Measurements from ENCODE around the gene ELAPOR2.
"Not testable (repeated sequence)": the region's sequence is repeated elsewhere in the genome, so short reads cannot be mapped to it uniquely, and the experiment has no call there.

ELAPOR2 gene, protein sequence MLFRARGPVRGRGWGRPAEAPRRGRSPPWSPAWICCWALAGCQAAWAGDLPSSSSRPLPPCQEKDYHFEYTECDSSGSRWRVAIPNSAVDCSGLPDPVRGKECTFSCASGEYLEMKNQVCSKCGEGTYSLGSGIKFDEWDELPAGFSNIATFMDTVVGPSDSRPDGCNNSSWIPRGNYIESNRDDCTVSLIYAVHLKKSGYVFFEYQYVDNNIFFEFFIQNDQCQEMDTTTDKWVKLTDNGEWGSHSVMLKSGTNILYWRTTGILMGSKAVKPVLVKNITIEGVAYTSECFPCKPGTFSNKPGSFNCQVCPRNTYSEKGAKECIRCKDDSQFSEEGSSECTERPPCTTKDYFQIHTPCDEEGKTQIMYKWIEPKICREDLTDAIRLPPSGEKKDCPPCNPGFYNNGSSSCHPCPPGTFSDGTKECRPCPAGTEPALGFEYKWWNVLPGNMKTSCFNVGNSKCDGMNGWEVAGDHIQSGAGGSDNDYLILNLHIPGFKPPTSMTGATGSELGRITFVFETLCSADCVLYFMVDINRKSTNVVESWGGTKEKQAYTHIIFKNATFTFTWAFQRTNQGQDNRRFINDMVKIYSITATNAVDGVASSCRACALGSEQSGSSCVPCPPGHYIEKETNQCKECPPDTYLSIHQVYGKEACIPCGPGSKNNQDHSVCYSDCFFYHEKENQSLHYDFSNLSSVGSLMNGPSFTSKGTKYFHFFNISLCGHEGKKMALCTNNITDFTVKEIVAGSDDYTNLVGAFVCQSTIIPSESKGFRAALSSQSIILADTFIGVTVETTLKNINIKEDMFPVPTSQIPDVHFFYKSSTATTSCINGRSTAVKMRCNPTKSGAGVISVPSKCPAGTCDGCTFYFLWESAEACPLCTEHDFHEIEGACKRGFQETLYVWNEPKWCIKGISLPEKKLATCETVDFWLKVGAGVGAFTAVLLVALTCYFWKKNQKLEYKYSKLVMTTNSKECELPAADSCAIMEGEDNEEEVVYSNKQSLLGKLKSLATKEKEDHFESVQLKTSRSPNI

DNA sequence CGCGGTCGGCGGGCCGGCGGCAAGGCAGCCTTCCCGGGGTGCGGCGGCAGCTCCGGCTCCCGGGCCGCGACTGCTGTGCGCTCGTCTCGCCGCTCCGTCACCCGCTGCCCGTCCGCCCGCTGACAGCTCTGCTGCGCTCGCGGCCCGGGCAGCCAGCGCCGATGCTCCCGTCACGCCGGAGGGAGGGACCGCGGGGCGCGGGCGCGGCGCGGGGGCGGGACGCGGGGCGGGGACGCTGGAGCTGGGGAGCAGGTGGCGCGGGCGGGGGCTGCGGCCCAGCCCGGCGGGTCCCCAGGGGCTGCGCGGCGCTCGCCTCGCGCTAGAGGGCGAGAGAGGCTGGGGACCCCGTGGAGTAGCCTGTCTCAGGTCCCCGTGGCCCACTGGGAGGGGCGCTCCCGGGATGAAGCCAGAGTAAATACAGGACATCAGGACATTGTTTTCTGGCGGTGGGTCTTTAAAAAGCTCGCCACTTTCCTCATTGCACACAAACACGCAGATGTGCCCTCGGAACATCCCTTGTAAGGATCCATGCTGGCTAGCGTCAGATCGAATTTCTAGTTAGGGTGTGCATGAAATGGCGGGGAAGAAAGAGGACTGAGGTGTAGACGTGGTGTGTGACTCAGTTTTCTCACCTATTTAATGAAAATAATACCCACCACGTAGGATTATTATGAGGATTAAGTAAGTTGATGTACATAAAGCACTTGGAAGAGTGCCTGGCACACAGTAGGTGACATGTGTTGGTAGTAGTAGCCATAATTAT is at the start of gene ELAPOR2:
Gene ELAPOR2, minus strand, starts transcription at position 130 of the 763 bp plus-strand sequence. CDS start 141 bp downstream, outside the sequence.
- peak; percentile 72 for DNase-seq (ENCODE audit: low read depth)

GRCh38 chr7:87107949-87108776 is 48.7 kb upstream of the ELAPOR2 start:
- no peak for DNase-seq (ENCODE audit: low read depth)

DNA sequence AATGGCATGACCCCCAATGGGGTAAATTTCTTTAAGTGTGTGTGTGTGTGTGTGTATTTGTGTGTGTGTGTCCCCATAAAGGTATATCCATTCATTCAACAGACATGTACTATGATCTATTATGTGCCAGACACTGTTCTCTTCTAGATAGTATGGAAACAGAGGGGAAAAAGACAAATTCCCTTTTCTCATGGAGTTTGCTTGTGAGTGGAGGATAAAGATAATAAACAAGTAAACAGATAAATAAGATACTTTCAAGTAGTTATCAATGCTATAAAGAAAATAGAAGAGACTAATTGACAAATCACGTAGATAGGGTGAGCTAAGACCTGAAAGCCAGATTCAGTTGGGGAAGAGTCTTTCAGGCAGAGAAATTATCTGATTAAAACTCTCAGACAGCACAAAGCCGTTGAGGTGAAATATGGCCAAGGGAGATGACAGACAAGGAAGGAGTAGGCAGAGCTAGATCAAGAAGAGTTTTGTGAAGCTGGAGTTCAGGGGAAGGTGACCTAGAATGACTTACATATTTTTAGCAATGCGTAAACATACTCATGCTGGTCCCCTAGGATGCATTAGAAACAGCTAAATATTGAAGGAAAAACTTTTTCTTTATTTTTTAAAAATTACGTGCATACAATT is 47.6 kb upstream of the ELAPOR2 start:
- DNase-seq (ENCODE audit: low read depth): no peak

DNA sequence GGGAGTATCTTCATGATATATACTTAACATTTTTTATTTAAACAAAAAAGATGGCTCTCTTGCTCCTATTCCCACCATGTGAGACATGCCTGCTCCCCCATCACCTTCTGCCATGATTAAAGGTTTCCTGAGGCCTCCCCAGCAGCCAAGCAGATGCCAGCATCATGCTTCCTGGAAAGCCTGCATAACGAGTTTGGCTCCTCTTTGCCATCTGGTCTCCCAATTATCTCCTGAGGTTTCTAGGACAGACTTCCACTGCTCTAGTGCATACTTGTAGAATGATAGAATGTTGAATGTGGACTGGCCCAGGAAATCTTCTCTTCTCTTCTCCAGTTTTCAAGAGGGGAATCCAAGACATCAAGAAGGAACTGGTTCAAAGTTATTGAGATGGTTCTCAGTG is 45.9 kb upstream of the ELAPOR2 start:
- DNase-seq (ENCODE audit: low read depth): no peak

- DNase-seq (ENCODE audit: low read depth): no peak
Measured at GRCh38 chr7:87100326-87100725, 40.9 kb upstream of the ELAPOR2 start.

DNA sequence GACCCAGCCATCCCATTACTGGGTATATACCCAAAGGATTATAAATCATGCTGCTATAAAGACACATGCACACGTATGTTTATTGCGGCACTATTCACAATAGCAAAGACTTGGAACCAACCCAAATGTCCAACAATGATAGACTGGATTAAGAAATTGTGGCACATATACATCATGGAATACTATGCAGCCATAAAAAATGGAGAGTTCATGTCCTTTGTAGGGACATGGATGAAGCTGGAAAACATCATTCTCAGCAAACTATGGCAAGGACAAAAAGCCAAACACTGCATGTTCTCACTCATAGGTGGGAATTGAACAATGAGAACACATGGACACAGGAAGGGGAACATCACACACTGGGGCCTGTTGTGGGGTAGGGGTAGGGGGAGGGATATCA is 37.9 kb upstream of the ELAPOR2 start:
- DNase-seq (ENCODE audit: low read depth): not testable (repeated sequence)

- DNase-seq (ENCODE audit: low read depth): no peak
Measured at GRCh38 chr7:87094322-87094721, 34.9 kb upstream of the ELAPOR2 start.

DNA sequence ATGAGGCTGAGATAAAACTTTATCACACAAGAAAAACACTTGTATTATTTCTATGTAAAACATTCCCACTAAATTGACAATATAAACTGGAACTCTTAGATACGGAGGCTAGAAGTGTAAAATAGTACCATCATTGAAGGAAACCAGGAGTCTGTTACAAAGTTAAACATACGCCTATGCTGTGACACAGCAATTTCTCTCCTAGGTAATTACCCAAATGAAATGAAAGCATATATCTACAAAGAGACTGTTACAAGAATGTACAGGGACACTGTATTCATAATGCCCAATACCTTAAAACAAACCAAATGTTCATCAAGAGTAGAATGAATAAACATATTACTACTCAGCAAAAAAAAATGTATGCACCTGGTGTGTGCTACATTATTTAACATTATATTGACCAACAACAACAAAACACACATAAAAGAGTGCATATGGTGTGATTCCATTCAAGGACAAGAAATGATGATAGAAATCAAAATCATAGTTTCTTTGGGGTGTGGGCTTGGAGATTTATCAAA is 33.2 kb upstream of the ELAPOR2 start:
- DNase-seq (ENCODE audit: low read depth): no peak

GRCh38 chr7:87091487-87092066 is 32.1 kb upstream of the ELAPOR2 start:
- DNase-seq (ENCODE audit: low read depth): no peak

- DNase-seq (ENCODE audit: low read depth): no peak
Measured at GRCh38 chr7:87083865-87084519, 24.5 kb upstream of the ELAPOR2 start.

DNA sequence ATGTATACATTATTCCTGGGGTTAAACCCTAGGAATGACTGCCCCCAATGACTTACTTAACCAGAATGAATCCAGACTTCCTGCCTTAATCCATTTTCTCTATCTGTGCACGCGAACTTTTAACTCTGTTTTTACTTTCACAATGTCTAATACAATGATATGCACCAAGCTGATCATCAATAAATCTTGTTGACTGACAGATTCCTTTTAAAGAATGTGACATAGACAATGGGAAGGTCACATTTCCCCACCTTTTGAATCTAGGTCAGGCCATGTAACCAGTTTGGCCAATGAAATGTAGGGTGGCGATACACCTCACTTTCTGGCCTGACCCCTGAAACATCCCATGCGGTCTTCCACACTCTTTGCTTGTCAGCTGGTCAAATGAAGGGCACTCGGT is 23.2 kb upstream of the ELAPOR2 start:
- no peak for DNase-seq (ENCODE audit: low read depth)

- DNase-seq (ENCODE audit: low read depth): no peak
Measured at GRCh38 chr7:87075671-87076404, 16.4 kb upstream of the ELAPOR2 start.

GRCh38 chr7:87067788-87068187 is 8.3 kb upstream of the ELAPOR2 start:
- no peak for DNase-seq (ENCODE audit: low read depth)

- DNase-seq (ENCODE audit: low read depth): no peak
Measured at GRCh38 chr7:87060288-87060537, 759 bp upstream of the ELAPOR2 start.

DNA sequence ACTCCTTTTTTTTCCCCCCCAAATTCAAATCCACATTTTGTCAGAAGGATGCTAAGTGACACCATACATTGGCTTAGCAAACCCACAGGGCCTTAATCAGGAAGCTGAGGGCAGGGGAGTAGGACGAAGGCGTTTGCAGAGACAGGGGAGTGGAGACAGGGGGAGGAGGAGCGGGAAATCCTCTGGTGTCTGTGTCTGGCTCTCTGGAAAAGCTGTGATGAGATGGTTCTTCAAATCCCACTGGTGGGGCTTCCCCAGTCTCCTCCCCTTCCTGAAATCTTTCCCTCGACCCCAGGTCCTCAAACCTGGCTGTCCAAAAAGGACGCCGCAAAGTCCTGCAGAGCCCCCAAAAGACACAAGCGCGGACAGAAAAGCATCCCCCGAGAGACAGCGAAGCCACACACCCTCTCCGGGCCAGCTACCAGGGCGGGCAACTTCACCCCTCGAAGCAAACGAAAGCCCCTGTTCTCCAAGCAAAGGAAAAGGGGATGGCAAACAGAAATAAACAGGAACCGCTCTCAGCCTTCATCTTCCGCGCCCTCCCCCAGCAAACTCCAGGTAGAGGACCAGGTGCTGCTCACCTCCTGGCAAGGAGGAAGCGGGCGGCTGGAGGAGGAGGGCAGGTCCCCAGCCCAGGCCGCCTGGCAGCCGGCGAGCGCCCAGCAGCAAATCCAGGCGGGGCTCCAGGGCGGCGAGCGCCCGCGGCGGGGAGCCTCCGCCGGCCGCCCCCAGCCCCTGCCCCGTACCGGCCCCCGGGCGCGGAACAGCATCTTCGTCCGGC is 520 bp downstream of the ELAPOR2 start:
- DNase-seq (ENCODE audit: low read depth): peak; percentile 9

GRCh38 chr7:87057210-87057609 is 2.2 kb downstream of the ELAPOR2 start:
- no peak for DNase-seq (ENCODE audit: low read depth)

- DNase-seq (ENCODE audit: low read depth): no peak
Measured at GRCh38 chr7:87056346-87056745, 3.1 kb downstream of the ELAPOR2 start.

GRCh38 chr7:87048839-87049238 is 10.6 kb downstream of the ELAPOR2 start:
- DNase-seq (ENCODE audit: low read depth): no peak
